Measurements from ENCODE around the gene SH3PXD2A.

SH3PXD2A gene

GRCh38 chr10:103793429-103793828 is 61.9 kb downstream of the SH3PXD2A start:
- no peak overlapping the region for H3K4me3 ChIP-seq (ENCODE audit: low read depth, low read length)

GRCh38 chr10:103792547-103792946 is 62.8 kb downstream of the SH3PXD2A start:
- in situ Hi-C loops (cut with HindIII; ENCODE audit: low sequenced_read_pairs), result no loop called here
- DNase-seq (ENCODE audit: low read depth, low spot score), result no peak
- TF ChIP-seq, protein P1, sequence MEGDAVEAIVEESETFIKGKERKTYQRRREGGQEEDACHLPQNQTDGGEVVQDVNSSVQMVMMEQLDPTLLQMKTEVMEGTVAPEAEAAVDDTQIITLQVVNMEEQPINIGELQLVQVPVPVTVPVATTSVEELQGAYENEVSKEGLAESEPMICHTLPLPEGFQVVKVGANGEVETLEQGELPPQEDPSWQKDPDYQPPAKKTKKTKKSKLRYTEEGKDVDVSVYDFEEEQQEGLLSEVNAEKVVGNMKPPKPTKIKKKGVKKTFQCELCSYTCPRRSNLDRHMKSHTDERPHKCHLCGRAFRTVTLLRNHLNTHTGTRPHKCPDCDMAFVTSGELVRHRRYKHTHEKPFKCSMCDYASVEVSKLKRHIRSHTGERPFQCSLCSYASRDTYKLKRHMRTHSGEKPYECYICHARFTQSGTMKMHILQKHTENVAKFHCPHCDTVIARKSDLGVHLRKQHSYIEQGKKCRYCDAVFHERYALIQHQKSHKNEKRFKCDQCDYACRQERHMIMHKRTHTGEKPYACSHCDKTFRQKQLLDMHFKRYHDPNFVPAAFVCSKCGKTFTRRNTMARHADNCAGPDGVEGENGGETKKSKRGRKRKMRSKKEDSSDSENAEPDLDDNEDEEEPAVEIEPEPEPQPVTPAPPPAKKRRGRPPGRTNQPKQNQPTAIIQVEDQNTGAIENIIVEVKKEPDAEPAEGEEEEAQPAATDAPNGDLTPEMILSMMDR (IDR thresholded peaks at IDR 0.05; ENCODE audit: low read depth, low read length), result no peak
- H3K4me3 ChIP-seq (ENCODE audit: low read depth, low read length), result no peak overlapping the region

More at GRCh38 chr10:103793429-103793828, 61.9 kb downstream of the SH3PXD2A start:
- TF ChIP-seq, protein P1 (IDR thresholded peaks at IDR 0.05; ENCODE audit: low read depth, low read length), result no peak
- in situ Hi-C loops (cut with HindIII; ENCODE audit: low sequenced_read_pairs), result no loop called here
- DNase-seq (ENCODE audit: low read depth, low spot score), result no peak

- in situ Hi-C loops (cut with HindIII; ENCODE audit: low sequenced_read_pairs), result no loop called here
- no peak for DNase-seq (ENCODE audit: low read depth, low spot score)
- H3K4me3 ChIP-seq (ENCODE audit: low read depth, low read length), result no peak overlapping the region
- TF ChIP-seq, protein P1 (IDR thresholded peaks at IDR 0.05; ENCODE audit: low read depth, low read length), result no peak
Observed at GRCh38 chr10:103791858-103792257, 63.5 kb downstream of the SH3PXD2A start.

GRCh38 chr10:103791291-103791690 is 64.1 kb downstream of the SH3PXD2A start:
- in situ Hi-C loops (cut with HindIII; ENCODE audit: low sequenced_read_pairs), result no loop called here
- H3K4me3 ChIP-seq (ENCODE audit: low read depth, low read length), result no peak overlapping the region
- DNase-seq (ENCODE audit: low read depth, low spot score), result no peak
- TF ChIP-seq, protein P1 (IDR thresholded peaks at IDR 0.05; ENCODE audit: low read depth, low read length), result no peak

DNA sequence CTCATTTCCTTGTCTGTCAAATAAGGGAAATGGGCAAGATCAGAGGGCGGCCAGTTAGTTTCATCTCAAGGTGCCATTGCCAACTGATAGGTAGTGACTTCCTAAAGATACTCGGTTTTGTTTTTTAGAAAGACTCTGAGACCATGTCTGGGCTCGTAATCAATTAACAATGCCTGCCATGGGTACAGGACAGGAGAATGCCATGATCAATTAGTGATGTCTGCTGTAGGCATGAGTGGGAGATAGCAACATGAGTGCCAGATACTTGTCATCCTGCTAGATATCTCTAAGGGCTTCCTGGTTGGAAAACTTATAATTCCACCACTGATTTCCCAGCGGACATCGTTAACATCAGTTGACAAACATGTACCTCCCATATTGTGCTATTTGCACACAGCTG is 64.8 kb downstream of the SH3PXD2A start:
- no peak overlapping the region for H3K4me3 ChIP-seq (ENCODE audit: low read depth, low read length)
- DNase-seq (ENCODE audit: low read depth, low spot score), result no peak
- TF ChIP-seq, protein P1 (IDR thresholded peaks at IDR 0.05; ENCODE audit: low read depth, low read length), result no peak
- in situ Hi-C loops (cut with HindIII; ENCODE audit: low sequenced_read_pairs), result no loop called here

DNA sequence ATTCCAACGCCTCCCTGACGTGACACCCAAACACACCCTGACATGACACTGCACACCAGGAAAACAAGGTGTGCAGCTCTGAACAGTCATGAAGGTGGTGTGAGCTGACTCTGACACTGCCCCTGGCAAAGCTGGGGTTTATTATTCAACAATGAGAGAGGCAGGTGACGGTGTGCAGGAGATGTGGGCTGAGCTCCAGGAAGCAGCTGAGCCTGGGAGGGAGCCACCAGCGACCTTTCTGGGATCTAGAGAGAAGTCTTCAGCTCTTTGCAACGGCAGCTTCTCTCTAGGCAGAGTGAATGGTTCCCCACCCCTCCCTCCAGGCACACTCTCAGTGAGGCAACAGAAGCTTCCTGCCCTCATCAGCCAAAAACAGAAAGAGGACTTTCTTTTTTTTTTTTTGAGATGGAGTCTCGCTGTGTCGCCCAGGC is 65.6 kb downstream of the SH3PXD2A start:
- no peak overlapping the region for H3K4me3 ChIP-seq (ENCODE audit: low read depth, low read length)
- TF ChIP-seq, protein P1 (IDR thresholded peaks at IDR 0.05; ENCODE audit: low read depth, low read length), result no peak
- in situ Hi-C loops (cut with HindIII; ENCODE audit: low sequenced_read_pairs), result no loop called here
- no peak for DNase-seq (ENCODE audit: low read depth, low spot score)

DNA sequence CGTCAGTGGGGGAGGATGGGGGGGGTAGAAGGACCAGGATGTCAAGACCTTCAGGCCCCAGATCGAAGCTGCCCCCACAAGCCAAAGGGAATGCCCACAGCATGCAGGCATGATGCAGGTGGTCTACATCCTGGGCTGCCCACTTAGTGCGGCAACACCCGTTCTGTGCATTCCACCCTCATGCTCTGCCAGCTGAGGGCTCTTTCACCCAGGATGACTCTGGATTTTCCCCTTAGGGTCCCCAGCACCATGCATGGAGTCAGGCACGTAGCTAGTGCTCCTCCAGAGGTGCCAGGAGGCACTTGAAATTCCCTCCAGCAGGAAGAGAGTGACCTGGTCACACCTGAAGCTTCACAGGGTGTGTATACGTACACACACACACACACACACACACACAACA is 66.2 kb downstream of the SH3PXD2A start:
- H3K4me3 ChIP-seq (ENCODE audit: low read depth, low read length), result no peak overlapping the region
- in situ Hi-C loops (cut with HindIII; ENCODE audit: low sequenced_read_pairs), result no loop called here
- DNase-seq (ENCODE audit: low read depth, low spot score), result no peak
- TF ChIP-seq, protein P1 (IDR thresholded peaks at IDR 0.05; ENCODE audit: low read depth, low read length), result no peak
